Ovary (tissue), 9 donors: Measurements from ENCODE around the gene IGFBP1. TPM values are rescaled to one million over a fixed set of nuclear protein-coding genes. Genes with fewer than 3 reads are reported as not detected.

Experiments used
- DNase-seq, 5 donors: peaks; one replicate each; pipeline ENCODE4 v3.0.0-alpha.2; 2019 to 2020
- H3K27ac ChIP-seq, 2 donors: fragments of 200-600 bp; one replicate each; pipeline versions ENCODE4 v1.5.1 to v1.8.0; 2019 to 2022
- H3K27me3 ChIP-seq: fragments of 200-600 bp; one replicate; pipeline ENCODE4 v1.8.0; 2022
- H3K36me3 ChIP-seq: fragments of 200-600 bp; sonication (generic); one replicate; pipeline ENCODE4 v1.5.1; 2019
- H3K4me1 ChIP-seq: one replicate; pipeline ENCODE4 v1.8.1; 2013; ENCODE audit warnings: mild to moderate bottlenecking, moderate library complexity; ENCODE audit not compliant: insufficient read depth
- H3K4me3 ChIP-seq: fragments of 200-600 bp; sonication (generic); one replicate; pipeline ENCODE4 v1.5.1; 2017
- H3K9me3 ChIP-seq, 2 donors: fragments of 200-600 bp in 1 of 2; sonication (generic) in 1 of 2; one replicate each; pipeline versions ENCODE4 v1.5.1 to v1.8.1; 2013 to 2019; ENCODE audit warnings: mild to moderate bottlenecking in 1 of 2, moderate library complexity in 1 of 2
- CTCF ChIP-seq, 3 donors: fragments of 450-650 bp in 2 of 3; fragments of 200-600 bp in 1 of 3; IDR thresholded peaks; one replicate each; pipeline versions ENCODE4 v1.5.1 to v1.8.0; 2016 to 2022; ENCODE audit warnings: antibody characterized with exemption in 3 of 3, mild to moderate bottlenecking in 1 of 3
- EP300 ChIP-seq: sonication (generic); formaldehyde crosslinking; IDR thresholded peaks from one replicate; pipeline ENCODE4 v1.6.1; 2017; ENCODE audit warnings: antibody characterized with exemption
- POLR2A ChIP-seq: fragments of 450-650 bp; IDR thresholded peaks from one replicate; pipeline ENCODE4 v1.6.1; 2017; ENCODE audit warnings: antibody characterized with exemption, mild to moderate bottlenecking, moderate library complexity
- WGBS, 3 donors: extraction: QIAGEN DNeasy Blood & Tissue Kit in 1 of 3; methylation state at CpG; one replicate each; pipeline versions ENCODE4 v1.1.5 to v1.1.7; 2013 to 2017; 5-methylcytosine and 5-hydroxymethylcytosine counted together
- intact Hi-C, 4 donors: fragments of 100-400 bp; cut with DNase I; formaldehyde crosslinking; loops; one replicate each; pipeline versions ENCODE4 v1.11.0 to v1.15.1; 2022 to 2023
- polyA plus RNA-seq, 2 donors: library from polyadenylated mRNA; stranded (reverse); fragments of 200-250 nt in 1 of 2; fragments of 350-450 nt in 1 of 2; fragmentation: Illumina TruSeq in 1 of 2; extraction: RNeasy Lipid Tissue Mini Kit (QIAGEN cat#74804) in 1 of 2; gene quantifications; one replicate each; pipeline ENCODE4 v1.2.3, GENCODE V29; 2013 to 2014
- total RNA-seq, 7 donors: library from RNA; depleted of rRNA in 2 of 7; stranded (reverse); fragments of >200 nt in 2 of 7; fragmentation: NEBNext Ultra II Directional in 3 of 7; extraction: Animal tissue kit (Norgen Biotek cat#: 25700) in 3 of 7; gene quantifications; one replicate each; pipeline versions ENCODE4 v1.1.0 to v1.2.4, GENCODE V29; 2016 to 2023
- donor health status: DM: no; HTN: no; CAD: no; lungs with moderate emphysema.
- donor health status: DM: no; HTN: no; CAD: no.
- donor health status: Bipolar disorder and iron deficiency.
- donor health status: DM: yes; HTN: yes; CAD: no.
- donor health status: DM: no; HTN: no; CAD: no.
- donor health status: DM: yes; HTN: yes; CAD: no.

Gene IGFBP1
- total and polyA plus RNA-seq, 9 donors, result 1.1 to 197 (median 3.7) TPM; not detected in 1

- TF ChIP-seq CTCF (IDR thresholded peaks at IDR 0.05), result no peak
- TF ChIP-seq POLR2A, result no peak
- TF ChIP-seq EP300, result no peak
- intact Hi-C loops, result no loop called here
- DNase-seq, result peak in 1 of 5 donors; percentile 27
- Histone ChIP-seq H3K9me3 (peaks cover 0 to 5% of the 10 kb centered on the region in 2 donors), H3K4me1 (no peaks in the 10 kb centered on the region), H3K4me3 (no peak overlapping the region), H3K27ac (no peak overlapping the region), H3K36me3 (no peaks in the 10 kb centered on the region), H3K27me3 (no peaks in the 10 kb centered on the region)
- WGBS, 3 donors, result 20 to 35% (median 21%) methylated on average over 12 of the region's 12 CpGs
Measured at GRCh38 chr7:45881759-45882464, 6.4 kb upstream of the IGFBP1 start.

- intact Hi-C loops, result no loop called here
- Histone ChIP-seq H3K27ac (no peak overlapping the region), H3K27me3 (no peaks in the 10 kb centered on the region), H3K4me1 (no peaks in the 10 kb centered on the region), H3K36me3 (no peaks in the 10 kb centered on the region), H3K4me3 (no peak overlapping the region), H3K9me3 (peaks cover 0 to 5% of the 10 kb centered on the region in 2 donors)
- WGBS, 3 donors, result 77 to 84% (median 81%) methylated on average over 5 of the region's 5 CpGs
- TF ChIP-seq POLR2A (no peak), CTCF (IDR thresholded peaks at IDR 0.05) (no peak)
- no peak for DNase-seq
Measured at GRCh38 chr7:45882465-45882810, 5.8 kb upstream of the IGFBP1 start.

- H3K27me3 ChIP-seq, result no peaks in the 10 kb centered on the region
- 81 to 86% (median 86%) methylated on average over 4 of the region's 4 CpGs for WGBS, 3 donors
Measured at GRCh38 chr7:45884136-45884535, 4.2 kb upstream of the IGFBP1 start.

GRCh38 chr7:45885264-45885882 is 2.9 kb upstream of the IGFBP1 start:
- intact Hi-C loops, result no loop called here
- Histone ChIP-seq H3K27ac (no peak overlapping the region), H3K36me3 (no peaks in the 10 kb centered on the region), H3K9me3 (no peaks in the 10 kb centered on the region), H3K27me3 (no peaks in the 10 kb centered on the region), H3K4me1 (peaks cover 3% of the 10 kb centered on the region), H3K4me3 (no peak overlapping the region)
- no peak for TF ChIP-seq EP300
- TF ChIP-seq CTCF (IDR thresholded peaks at IDR 0.05), result no peak
- no peak for TF ChIP-seq POLR2A
- DNase-seq, result no peak
- 38 to 61% (median 41%) methylated on average over 7 of the region's 7 CpGs for WGBS, 3 donors

More at GRCh38 chr7:45884136-45884535, 4.2 kb upstream of the IGFBP1 start:
- Histone ChIP-seq H3K9me3 (no peaks in the 10 kb centered on the region), H3K4me1 (peaks cover 3% of the 10 kb centered on the region), H3K36me3 (no peaks in the 10 kb centered on the region), H3K4me3 (no peak overlapping the region), H3K27ac (no peak overlapping the region)
- no peak for TF ChIP-seq POLR2A
- no peak for TF ChIP-seq EP300
- DNase-seq, result no peak
- intact Hi-C loops, result no loop called here
